Measurements from ENCODE around the gene ACOX3. TPM values are rescaled to one million over a fixed set of nuclear protein-coding genes. Genes with fewer than 3 reads are reported as not detected.

The ACOX3 gene
- total RNA-seq, 1 donor from 2014 or later, result 34.0 TPM

DNA sequence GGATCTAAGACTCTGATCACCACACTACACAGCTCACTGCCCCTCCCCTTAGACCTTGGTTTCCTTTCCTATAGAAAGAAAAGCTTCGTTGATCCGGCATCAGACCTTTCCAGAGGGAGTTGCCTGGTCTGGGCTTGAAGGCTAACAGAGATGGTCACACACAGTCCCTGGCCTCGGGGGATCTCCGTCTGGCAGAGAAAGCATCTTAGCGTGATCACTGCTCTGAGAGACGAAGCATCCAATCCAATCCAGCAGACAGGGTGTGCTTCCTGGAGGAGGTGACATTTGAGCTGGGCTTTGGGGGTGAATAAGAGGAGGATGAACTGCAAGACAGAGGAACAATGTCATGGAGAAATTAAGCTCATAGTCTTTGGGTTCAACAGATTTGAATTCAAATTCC is 121.5 kb downstream of the ACOX3 start:
- TF ChIP-seq, protein P1, sequence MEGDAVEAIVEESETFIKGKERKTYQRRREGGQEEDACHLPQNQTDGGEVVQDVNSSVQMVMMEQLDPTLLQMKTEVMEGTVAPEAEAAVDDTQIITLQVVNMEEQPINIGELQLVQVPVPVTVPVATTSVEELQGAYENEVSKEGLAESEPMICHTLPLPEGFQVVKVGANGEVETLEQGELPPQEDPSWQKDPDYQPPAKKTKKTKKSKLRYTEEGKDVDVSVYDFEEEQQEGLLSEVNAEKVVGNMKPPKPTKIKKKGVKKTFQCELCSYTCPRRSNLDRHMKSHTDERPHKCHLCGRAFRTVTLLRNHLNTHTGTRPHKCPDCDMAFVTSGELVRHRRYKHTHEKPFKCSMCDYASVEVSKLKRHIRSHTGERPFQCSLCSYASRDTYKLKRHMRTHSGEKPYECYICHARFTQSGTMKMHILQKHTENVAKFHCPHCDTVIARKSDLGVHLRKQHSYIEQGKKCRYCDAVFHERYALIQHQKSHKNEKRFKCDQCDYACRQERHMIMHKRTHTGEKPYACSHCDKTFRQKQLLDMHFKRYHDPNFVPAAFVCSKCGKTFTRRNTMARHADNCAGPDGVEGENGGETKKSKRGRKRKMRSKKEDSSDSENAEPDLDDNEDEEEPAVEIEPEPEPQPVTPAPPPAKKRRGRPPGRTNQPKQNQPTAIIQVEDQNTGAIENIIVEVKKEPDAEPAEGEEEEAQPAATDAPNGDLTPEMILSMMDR (conservative IDR thresholded peaks at IDR 0.05), result no peak
- Mint-ChIP-seq H3K4me1 (ENCODE audit: unreplicated experiment) (peaks cover 18% of the 10 kb centered on the region), H3K4me3 (no peak overlapping the region), H3K36me3 (no peaks in the 10 kb centered on the region), H3K27me3 (no peaks in the 10 kb centered on the region), H3K27ac (no peak overlapping the region), H3K9me3 (no peaks in the 10 kb centered on the region)
- no peak for DNase-seq (ENCODE audit: extremely low spot score, unreplicated experiment)

DNA sequence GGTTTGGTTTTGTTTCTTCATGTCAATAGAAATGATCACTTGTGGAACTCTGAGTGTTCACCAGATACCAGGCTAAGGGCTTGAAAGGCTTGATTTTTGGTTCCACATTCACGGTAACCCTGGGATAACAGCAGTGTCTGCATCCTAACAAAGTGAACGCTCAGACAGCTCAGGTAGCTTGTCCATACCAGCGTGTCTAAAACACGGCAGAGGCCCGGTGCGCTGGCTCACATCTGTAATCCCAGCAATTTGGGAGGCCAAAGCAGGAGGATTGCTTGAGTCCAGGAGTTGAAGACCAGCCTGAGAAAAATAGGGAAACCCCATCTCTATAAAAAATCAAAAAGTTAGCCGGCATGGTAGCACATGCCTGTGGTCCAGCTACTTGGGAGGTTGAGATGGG is 122.0 kb downstream of the ACOX3 start:
- Mint-ChIP-seq H3K4me3 (no peak overlapping the region), H3K27me3 (no peaks in the 10 kb centered on the region), H3K4me1 (ENCODE audit: unreplicated experiment) (peaks cover 18% of the 10 kb centered on the region), H3K36me3 (no peaks in the 10 kb centered on the region), H3K9me3 (no peaks in the 10 kb centered on the region), H3K27ac (no peak overlapping the region)
- TF ChIP-seq, protein P1 (conservative IDR thresholded peaks at IDR 0.05), result no peak
- DNase-seq (ENCODE audit: extremely low spot score, unreplicated experiment), result no peak

DNA sequence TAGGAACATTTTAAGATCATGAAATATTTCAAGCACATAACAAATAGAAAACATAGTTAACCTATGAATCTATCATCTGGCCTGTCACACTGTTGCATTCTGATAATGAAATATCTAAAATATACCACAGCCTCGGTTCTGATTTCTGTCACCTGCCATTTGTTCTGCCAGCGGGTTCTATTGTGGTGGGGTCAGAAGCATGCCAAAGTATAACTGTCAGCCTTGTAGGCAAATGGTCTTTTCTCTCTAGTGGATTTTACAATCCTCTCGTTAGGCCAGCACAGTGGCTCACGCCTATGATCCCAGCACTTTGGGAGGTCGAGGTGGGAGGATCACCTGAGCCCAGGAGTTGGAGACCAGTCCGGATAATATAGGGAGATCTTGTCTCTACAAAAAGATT is 123.0 kb downstream of the ACOX3 start:
- H3K27me3 Mint-ChIP-seq, result no peaks in the 10 kb centered on the region
- H3K4me3 Mint-ChIP-seq, result no peak overlapping the region
- H3K4me1 Mint-ChIP-seq (ENCODE audit: unreplicated experiment), result peaks cover 18% of the 10 kb centered on the region
- no peaks in the 10 kb centered on the region for H3K9me3 Mint-ChIP-seq
- TF ChIP-seq, protein P1 (conservative IDR thresholded peaks at IDR 0.05), result no peak
- no peak for DNase-seq (ENCODE audit: extremely low spot score, unreplicated experiment)
- H3K27ac Mint-ChIP-seq, result no peak overlapping the region
- H3K36me3 Mint-ChIP-seq, result no peaks in the 10 kb centered on the region

GRCh38 chr4:8316911-8317351 is 123.6 kb downstream of the ACOX3 start:
- Mint-ChIP-seq H3K36me3 (no peaks in the 10 kb centered on the region), H3K4me3 (peak overlapping the region; percentile 60), H3K27ac (no peak overlapping the region), H3K4me1 (ENCODE audit: unreplicated experiment) (peaks cover 18% of the 10 kb centered on the region), H3K9me3 (no peaks in the 10 kb centered on the region), H3K27me3 (no peaks in the 10 kb centered on the region)
- peak; percentile 62 for DNase-seq (ENCODE audit: extremely low spot score, unreplicated experiment)
- TF ChIP-seq, protein P1 (conservative IDR thresholded peaks at IDR 0.05), result no peak

Other genes starting within 250 kb of the ACOX3 start
- gene SH3TC1, start 241.4 kb downstream of the ACOX3 start, total RNA-seq (ENCODE audit: low replicate concordance), result 5.4 and 6.9 TPM in 2 replicates
- gene HTRA3, start 171.0 kb downstream of the ACOX3 start, total RNA-seq (ENCODE audit: low replicate concordance), result 0.52 and 4.4 TPM in 2 replicates
- gene TRMT44, start 54 bp upstream of the ACOX3 start, total RNA-seq (ENCODE audit: low replicate concordance), result 32.3 and 33.5 TPM in 2 replicates
- gene GPR78, start 139.7 kb upstream of the ACOX3 start, total RNA-seq (ENCODE audit: low replicate concordance), result 0.97 and 4.9 TPM in 2 replicates
- 4.9 and 12.6 TPM in 2 replicates for gene CPZ, start 152.0 kb upstream of the ACOX3 start, total RNA-seq (ENCODE audit: low replicate concordance)